Stimulated activated CD4-positive, alpha-beta T cell treated with anti-CD3 and anti-CD28 coated beads, Interleukin-2, amount 100 ng/mL, for 24 hours (primary cell): ENCODE data around the gene SCCPDH.

Source experiments
- DNase-seq, 2 donors: peaks; one replicate each; pipeline ENCODE4 v3.0.0-alpha.2; 2020

SCCPDH gene

DNA sequence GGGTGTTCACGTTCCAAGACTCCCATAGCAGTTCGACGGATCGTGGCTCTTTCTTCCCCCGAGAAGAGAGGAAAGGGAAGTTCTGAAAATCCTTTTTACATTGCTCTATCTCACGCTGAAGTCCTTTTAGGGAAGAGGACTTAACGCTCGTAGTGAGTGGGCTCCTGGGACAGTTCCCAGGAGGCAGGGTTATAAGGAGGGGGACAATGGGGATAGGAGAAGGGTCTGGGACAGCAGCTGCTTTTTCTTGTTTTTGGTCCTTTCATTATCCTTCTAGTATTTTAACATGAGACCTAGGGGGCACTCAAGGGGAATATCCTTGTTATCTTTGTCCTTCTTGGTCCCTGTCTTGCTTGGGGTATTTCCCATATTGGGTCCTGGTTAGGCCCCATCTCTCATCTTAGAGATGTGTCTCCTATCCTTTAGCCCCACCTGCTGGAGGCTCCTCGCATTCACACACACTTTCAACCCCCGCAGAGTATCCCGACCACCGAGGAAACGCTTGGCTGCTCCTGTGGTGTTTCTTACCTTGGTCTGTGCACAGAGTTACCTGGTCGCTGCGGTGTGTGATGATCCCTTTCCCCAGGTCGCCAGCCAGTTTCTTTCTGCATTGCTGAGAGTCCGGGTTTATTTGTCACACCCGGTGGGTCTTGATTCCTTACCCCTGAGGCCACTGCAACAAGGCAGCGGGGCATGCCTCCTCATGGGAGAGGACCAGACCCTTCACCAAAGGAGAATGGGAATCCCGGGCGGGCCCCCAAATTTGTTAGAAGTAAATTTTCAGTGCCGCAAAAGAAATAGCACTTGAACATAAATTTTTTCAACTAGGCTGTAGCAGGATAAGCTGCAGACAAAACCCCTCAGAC is 29.7 kb downstream of the SCCPDH start:
- peak; percentile 63 to 65 for DNase-seq

DNA sequence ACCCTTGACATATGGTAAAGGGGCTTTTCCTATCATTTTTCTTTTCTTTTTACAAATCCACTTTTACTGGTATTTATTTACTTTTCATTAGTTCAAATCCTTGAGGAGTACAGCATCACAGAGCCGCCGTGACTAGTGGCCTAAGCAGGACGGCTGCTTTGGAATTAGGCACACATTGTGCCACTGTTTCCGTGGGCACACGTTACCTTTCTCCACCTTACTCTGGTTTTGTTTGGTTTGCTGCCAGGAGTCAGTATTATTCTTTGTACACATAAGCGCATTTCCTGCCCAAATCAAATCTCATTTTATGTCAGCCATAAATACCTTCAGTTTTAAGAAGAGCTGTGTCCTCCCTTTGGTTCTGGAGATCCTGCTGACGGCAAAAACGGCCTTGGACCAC is 31.2 kb downstream of the SCCPDH start:
- no peak for DNase-seq

DNA sequence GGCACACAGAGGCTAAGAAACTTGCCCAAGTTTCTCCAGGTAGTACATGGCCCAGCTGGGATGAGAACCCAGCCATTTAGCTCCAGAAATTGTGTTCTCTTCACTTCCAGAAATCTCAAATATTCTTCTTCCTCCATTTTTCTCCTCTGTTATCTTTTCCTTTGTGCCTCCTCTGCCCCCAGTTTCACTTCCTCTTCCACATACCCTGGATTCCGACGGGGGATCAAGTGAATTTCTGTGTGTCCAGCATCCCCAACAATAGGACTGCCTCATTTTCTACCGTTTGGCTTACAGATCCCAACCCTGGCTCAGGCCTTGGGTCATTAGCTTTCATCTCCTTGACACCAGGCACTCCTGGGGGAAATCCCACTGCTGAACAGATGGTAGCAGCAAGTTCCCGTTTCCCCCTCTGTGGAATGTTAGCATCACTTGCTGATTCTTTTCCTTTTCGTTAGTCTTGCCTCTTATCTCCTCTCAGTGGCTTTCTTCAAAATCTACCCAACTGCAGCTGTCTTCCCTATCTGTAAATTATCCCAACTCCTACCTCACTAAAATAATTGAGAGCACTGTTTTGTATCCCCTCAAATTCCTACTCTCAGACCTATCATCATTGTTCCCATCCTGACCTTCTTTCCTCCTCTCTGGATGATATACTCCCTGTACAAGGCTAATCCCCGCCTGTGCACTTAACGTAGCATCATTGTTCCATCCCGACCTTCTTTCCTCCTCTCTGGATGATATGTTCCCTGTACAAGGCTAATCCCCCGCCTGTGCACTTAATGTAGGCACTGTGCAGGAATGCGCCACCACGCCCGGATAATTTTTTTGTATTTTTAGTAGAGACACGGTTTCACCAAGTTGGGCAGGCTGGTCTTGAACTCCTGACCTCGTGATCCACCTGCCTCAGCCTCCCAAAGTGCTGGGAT is 36.5 kb downstream of the SCCPDH start:
- no peak for DNase-seq

GRCh38 chr1:246761396-246761795 is 37.2 kb downstream of the SCCPDH start:
- no peak for DNase-seq

- DNase-seq, result no peak
These were observed 41.3 kb downstream of the SCCPDH start for GRCh38 chr1:246765521-246765920.

DNA sequence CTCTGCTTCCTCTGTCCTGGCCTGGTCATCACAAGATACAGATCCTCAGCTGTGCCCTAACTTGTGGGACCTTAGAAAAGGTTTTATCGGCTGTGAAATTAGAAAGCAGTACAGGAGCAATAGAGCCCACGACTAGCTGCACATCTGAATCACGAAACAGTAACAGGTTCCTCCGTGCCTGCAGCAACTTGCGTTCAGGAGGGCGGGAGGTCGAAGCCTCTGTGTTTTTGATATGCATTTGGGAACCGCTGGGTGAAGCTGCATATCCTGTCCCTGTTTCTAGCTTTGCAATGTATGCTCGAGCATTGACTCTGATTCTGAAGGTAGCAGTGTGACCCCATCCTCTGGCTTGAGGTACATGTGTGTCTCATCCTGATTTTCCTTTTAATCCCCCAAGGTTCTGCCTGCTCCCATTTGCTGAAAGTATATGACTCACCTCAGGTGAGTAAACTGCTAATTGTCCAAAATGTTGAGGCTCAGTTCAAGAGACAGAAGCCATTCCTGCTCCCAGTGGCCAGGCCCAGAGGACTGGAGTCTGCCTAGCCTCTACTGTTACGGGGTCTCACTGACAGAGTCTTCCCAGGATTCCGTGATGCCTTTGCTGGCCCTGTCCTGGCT is 44.3 kb downstream of the SCCPDH start:
- no peak for DNase-seq

GRCh38 chr1:246769306-246769705 is 45.1 kb downstream of the SCCPDH start:
- no peak for DNase-seq

- DNase-seq, result no peak
These were observed 47.2 kb downstream of the SCCPDH start for GRCh38 chr1:246771366-246771765.

DNA sequence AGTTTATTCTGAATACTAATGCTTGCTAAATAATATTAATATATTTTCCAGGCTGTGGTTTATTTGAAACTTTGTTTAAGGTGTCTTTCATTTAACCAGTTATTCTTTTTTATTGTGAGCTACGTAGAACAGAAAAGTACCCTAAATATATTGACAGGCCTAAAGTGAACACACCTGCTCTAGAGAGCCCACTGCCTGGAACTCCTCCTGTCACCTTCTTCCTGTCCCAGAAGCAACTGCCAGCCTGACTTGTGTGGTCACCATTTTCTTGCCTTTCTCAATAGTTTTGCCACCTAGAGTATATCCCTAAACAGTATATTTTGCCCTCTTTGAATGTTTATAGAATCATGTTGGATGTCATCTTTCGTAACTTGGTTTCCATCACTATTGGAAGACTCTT is 48.5 kb downstream of the SCCPDH start:
- no peak for DNase-seq

GRCh38 chr1:246773213-246773641 is 49.0 kb downstream of the SCCPDH start:
- DNase-seq, result no peak

GRCh38 chr1:246775531-246776385 is 51.5 kb downstream of the SCCPDH start:
- DNase-seq, result no peak

DNA sequence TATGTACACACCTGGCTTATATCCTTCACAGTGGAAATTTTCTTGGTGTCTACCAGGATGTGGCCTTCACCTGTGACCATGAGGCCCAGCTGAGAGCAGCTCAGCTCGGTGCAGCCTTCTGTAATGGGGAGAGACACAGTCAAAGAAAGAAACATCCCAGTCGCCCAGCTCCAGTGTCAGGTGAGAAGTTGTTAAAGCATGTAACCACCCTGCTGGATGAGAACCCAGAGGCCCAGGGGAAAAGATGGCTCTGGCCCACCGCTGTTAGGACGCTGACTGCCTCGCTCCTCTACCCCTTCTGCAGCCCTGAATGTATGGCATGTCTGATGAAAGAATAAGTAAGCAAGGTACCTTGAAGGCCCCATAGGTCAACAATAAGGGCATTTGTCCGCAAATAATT is 52.7 kb downstream of the SCCPDH start:
- DNase-seq, result no peak

- no peak for DNase-seq
These were observed 54.5 kb downstream of the SCCPDH start for GRCh38 chr1:246778663-246779062.

DNA sequence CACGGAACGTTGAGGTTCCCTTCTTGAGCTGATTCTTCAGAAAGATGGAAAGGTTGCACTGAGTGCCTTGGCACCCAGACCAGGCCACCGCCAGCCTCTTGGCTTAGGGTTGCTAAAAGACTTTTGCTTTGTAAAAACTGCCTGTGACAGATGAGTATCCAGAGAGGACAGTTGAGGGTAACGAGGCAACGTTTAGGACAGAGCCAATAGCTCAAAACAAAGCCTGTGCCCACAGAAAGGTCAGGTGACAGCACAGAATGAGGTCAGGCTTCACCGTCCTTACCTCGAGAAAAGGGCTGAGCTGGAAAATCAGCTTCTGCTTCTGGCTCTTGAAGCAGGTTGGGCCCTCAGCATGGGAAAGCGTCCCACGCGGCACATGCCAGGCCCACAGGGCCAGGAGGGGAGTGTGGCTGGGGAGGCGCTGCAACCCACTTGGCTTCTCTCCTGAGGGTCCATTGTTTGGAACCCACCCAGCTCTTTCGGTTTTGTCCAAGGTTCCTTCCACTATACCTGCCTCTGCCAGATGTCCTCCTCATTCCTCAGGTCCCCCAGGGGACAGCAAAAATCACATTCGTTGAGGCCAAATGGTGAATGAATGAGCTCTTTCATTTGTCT is 55.5 kb downstream of the SCCPDH start:
- DNase-seq, result no peak

DNA sequence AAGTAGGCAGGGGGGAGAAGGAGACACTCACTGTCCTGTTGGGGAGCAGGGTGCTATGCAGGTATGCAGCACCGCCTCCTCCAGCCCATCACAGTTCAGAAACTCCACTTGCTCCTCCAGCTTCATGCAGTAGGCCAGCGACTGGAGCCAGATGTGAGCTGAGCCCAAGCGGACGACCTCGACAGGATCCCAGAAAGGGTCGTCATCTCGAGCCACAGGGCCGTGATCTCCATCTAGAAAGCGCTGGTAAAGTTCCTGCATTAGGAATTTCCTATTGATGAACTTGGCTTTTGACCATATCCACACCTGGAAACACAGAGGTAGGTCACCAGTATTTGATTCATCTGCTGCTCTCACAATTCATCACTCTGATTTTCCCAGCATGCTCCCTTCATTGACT is 56.1 kb downstream of the SCCPDH start:
- DNase-seq, result no peak

- no peak for DNase-seq
These were observed 57.0 kb downstream of the SCCPDH start for GRCh38 chr1:246781212-246781611.

DNA sequence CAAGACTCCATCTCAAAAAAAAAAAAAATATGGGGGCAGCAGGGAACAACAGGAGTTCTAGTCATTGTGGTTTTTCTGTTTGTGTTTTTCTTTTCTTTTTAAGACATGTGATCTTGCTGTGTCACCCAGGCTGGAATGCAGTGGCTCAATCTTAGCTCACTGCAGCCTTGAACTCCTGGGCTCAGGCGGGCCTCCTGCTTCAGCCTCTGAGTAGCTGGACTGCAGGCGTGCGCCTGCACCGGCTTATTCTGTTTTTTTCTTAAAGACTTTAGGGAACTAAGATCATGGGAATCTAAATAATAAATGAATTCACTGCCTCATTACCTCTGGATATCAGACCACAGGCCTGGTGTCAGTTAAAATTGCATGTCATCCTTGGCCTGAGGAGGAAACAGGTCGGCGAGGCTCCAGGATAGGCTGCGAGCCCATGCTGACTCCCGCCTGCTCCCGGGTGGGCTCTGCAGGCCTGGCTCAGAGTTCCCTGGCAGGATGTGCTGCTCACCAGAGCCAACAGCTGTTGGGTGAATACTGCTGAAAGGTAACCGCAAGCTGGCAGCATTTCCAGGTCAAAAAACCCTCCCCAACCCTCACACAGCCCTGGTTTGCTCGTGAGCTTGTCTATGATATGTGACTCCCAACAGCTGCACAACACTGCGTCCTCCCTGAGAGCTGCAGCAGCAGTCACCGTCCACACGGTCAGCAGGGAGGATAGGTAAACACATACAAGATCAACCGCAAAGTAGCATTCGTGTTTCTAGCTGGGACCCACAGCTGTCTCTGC is 58.1 kb downstream of the SCCPDH start:
- DNase-seq, result no peak

DNA sequence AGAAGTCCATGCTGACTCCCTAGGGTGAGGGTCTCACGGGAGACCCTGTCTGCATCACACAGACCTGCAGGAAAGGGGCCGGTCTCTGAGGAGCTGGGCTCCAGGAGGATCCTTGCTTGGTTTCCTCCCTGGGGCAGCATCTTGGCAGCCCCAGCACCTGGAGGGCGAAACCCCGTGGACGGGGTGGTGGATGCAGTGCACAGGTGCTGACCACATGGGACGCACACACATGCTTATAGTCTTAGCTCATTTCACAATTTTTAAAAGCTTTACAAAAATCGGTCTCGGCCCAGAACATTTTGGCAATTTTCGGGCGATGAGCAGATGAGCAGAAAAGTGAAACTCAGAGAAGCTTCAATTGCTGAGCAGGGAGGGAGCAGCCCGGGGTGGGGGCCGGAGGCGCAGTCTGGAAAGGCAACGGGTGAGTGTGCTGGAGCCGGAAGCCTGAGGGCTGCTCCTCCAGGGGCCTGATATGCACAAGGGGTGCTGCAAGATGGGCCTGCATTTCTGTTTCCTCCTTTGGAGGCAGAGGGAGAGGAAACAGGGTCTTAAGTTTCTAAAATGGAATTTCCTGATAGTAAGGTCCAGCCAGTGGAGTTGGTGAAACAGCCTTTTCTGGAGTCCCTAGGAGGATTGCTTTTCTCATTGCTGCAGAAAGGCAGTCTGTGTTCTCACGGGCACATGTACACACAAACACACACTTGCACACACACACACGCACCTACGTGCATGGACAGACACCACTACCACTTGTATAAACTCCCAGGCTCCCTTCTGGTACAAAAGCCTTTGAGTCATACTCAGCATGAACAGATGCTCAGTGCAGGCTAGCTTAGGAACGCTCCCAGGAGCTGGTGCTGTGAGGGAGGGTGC is 60.6 kb downstream of the SCCPDH start:
- DNase-seq, result no peak

- no peak for DNase-seq
These were observed 61.4 kb downstream of the SCCPDH start for GRCh38 chr1:246785494-246786111.
